ENCODE measurements around the gene CYP19A1. TPM values are rescaled to one million over a fixed set of nuclear protein-coding genes. Genes with fewer than 3 reads are reported as not detected.

CYP19A1 gene
- total and polyA plus RNA-seq, 7 donors, result 0.10 to 4.7 (median 0.22) TPM

DNA sequence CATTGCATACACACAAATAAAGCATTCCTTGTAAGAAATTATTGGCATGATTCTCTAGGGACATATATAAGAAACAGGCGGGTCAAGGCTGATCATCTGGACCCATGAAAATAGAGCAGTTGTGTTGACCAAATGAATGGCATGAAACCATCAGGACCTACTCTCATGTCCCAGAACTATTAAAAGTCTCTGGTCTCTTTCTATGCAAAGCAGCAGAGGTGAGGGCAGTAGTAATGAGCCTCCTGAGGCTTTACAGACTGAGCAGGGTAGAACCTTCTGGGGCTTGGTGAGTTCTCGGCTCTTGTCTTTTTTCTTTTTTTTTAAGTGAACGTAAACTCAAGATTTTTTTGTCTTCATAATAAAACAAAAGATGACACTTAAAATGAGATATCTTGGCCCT, 12.3 kb upstream of the CYP19A1 start:
- peaks cover 5% of the 10 kb centered on the region for H3K4me1 ChIP-seq
- no peaks in the 10 kb centered on the region for H3K36me3 ChIP-seq (ENCODE audit: insufficient read depth in 1 of 2, low read depth in 1 of 2)
- no peak overlapping the region for H3K27ac ChIP-seq
- H3K9me3 ChIP-seq, result no peaks in the 10 kb centered on the region
- H3K4me3 ChIP-seq, result no peak overlapping the region
- 94 to 96% (median 95%) methylated on average over 3 of the region's 3 CpGs for WGBS, 3 donors
- intact Hi-C loops (cut with DNase I), result no loop called here
- no peaks in the 10 kb centered on the region for H3K27me3 ChIP-seq (ENCODE audit: insufficient read depth in 3 of 3, low read length in 2 of 3)
- DNase-seq, result no peak
- ATAC-seq, result no peak
- TF ChIP-seq, protein P1, sequence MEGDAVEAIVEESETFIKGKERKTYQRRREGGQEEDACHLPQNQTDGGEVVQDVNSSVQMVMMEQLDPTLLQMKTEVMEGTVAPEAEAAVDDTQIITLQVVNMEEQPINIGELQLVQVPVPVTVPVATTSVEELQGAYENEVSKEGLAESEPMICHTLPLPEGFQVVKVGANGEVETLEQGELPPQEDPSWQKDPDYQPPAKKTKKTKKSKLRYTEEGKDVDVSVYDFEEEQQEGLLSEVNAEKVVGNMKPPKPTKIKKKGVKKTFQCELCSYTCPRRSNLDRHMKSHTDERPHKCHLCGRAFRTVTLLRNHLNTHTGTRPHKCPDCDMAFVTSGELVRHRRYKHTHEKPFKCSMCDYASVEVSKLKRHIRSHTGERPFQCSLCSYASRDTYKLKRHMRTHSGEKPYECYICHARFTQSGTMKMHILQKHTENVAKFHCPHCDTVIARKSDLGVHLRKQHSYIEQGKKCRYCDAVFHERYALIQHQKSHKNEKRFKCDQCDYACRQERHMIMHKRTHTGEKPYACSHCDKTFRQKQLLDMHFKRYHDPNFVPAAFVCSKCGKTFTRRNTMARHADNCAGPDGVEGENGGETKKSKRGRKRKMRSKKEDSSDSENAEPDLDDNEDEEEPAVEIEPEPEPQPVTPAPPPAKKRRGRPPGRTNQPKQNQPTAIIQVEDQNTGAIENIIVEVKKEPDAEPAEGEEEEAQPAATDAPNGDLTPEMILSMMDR (IDR thresholded peaks at IDR 0.05), result no peak

DNA sequence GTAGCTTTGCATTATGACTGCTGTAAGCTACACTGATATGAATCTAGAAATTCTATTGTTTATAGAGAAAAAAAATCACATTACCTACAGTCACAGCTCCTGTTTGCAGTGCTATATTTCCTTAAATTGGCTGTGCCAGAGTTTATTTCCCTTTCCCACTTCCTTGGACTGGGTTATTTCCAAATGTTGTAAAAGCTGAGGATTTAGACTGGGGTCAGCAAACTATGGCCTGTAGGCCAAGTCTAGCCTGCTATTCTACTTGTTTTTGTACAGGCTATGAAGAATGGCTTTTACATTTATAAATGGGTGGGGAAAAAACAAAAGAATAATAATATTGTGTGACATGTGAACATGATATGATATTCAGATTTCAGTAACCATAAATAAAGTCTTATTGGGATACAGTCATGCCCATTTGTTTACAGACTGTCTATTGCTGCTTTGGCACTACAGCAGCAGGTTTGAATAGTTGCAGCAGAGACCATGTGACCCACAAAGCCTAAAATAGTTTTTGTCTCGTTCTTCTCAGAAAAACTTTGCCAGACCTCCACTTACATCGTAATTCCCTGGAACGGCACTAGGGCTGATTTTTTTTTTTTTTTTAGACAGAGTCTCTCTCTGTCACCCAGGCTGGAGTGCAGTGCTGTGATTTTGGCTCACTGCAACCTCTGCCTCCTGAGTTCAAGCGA, 10.9 kb upstream of the CYP19A1 start:
- H3K4me1 ChIP-seq, result peaks cover 5% of the 10 kb centered on the region
- no peak for DNase-seq
- H3K9me3 ChIP-seq, result no peaks in the 10 kb centered on the region
- intact Hi-C loops (cut with DNase I), result no loop called here
- peak in 1 of 4 donors; percentile 84 for ATAC-seq
- H3K4me3 ChIP-seq, result no peak overlapping the region
- no peaks in the 10 kb centered on the region for H3K36me3 ChIP-seq (ENCODE audit: insufficient read depth in 1 of 2, low read depth in 1 of 2)
- WGBS, 3 donors, result 22 to 33% (median 28%) methylated on average over 4 of the region's 4 CpGs
- no peak overlapping the region for H3K27ac ChIP-seq
- no peaks in the 10 kb centered on the region for H3K27me3 ChIP-seq (ENCODE audit: insufficient read depth in 3 of 3, low read length in 2 of 3)
- TF ChIP-seq, protein P1 (IDR thresholded peaks at IDR 0.05), result no peak

DNA sequence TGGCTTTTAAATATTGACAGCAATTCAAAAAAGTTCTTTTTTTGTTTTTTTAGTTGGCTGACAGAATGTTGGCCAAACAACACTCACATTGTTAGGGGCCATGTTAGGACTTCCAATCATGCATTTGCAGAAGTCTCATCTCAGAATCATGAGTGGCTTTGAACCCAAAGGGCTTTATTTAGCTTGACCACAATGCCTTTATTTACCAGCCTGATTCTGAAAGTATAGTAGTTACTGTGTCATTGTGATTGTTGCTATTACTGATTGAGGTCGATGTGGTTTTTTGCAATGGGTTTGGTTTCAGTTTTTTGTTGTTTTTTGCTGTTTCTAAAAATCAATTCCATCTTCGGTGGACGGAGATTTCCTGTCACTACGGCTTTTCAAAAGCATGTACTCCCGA, 10.3 kb upstream of the CYP19A1 start:
- Histone ChIP-seq H3K4me1 (peaks cover 5% of the 10 kb centered on the region), H3K4me3 (no peak overlapping the region), H3K27ac (no peak overlapping the region), H3K9me3 (no peaks in the 10 kb centered on the region), H3K36me3 (ENCODE audit: insufficient read depth in 1 of 2, low read depth in 1 of 2) (no peaks in the 10 kb centered on the region), H3K27me3 (ENCODE audit: insufficient read depth in 3 of 3, low read length in 2 of 3) (no peaks in the 10 kb centered on the region)
- DNase-seq, result no peak
- intact Hi-C loops (cut with DNase I), result no loop called here
- WGBS, 3 donors, result 45 to 54% (median 53%) methylated on average over 5 of the region's 5 CpGs
- ATAC-seq, result no peak
- TF ChIP-seq, protein P1 (IDR thresholded peaks at IDR 0.05), result no peak

DNA sequence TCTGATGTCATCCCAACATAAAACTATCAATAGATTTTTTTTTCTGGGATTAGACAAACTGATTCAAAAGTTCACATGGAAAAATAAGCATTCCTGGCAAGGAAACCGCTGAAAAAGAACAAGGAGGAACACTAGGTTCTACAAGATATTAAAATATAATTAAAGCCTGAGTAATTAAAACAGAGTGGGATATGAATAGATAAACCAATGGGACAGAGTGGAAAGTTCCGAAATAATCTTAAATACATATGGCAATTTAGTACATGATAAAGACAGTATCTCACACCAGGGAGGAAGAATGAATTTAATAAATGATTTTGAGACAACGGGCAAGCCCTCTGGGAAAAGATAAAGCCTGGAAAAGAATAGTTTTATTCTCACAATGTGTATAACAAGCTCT, 7.7 kb upstream of the CYP19A1 start:
- Histone ChIP-seq H3K9me3 (no peaks in the 10 kb centered on the region), H3K36me3 (ENCODE audit: insufficient read depth in 1 of 2, low read depth in 1 of 2) (no peaks in the 10 kb centered on the region), H3K27ac (no peak overlapping the region), H3K27me3 (ENCODE audit: insufficient read depth in 3 of 3, low read length in 2 of 3) (peaks cover 0 to 6% (median 0%) of the 10 kb centered on the region in 3 donors), H3K4me1 (peaks cover 5% of the 10 kb centered on the region), H3K4me3 (no peak overlapping the region)
- ATAC-seq (no peak), DNase-seq (no peak)
- TF ChIP-seq, protein P1 (IDR thresholded peaks at IDR 0.05), result no peak
- 37 to 64% (median 62%) methylated on average over 3 of the region's 3 CpGs for whole genome bisulfite sequencing, 3 donors
- intact Hi-C loops (cut with DNase I), result no loop called here

DNA sequence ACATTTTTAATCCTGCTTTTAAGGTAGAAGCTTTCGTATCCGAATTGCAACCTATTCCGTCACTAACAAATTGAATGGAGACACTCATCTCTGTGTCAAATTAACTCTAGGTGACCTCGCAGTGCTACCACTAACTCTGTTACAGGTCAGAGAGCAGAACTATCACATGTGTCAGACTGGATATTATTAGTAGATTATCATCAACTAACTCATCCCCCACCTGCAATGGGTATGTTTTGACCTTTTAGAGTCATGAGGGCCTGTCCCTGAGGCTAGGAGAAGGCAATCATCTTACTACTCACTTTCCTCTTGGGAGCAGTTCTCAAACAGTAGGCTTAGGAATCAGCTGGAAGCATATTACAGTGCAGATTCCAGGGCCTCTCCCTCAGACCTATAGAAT, 5.1 kb upstream of the CYP19A1 start:
- Histone ChIP-seq H3K4me1 (no peaks in the 10 kb centered on the region), H3K36me3 (ENCODE audit: insufficient read depth in 1 of 2, low read depth in 1 of 2) (no peaks in the 10 kb centered on the region), H3K27me3 (ENCODE audit: insufficient read depth in 3 of 3, low read length in 2 of 3) (peaks cover 0 to 10% (median 0%) of the 10 kb centered on the region in 3 donors), H3K4me3 (no peak overlapping the region), H3K9me3 (no peaks in the 10 kb centered on the region), H3K27ac (no peak overlapping the region)
- DNase-seq, result no peak
- intact Hi-C loops (cut with DNase I), result no loop called here
- WGBS, 3 donors, result 93 to 95% (median 93%) methylated on average over 4 of the region's 4 CpGs
- TF ChIP-seq, protein P1 (IDR thresholded peaks at IDR 0.05), result no peak
- ATAC-seq, result no peak
